Measurements from ENCODE around the gene ALDOA.

The ALDOA gene

GRCh38 chr16:30085247-30085646, 19.7 kb downstream of the ALDOA start:
- H3K36me3 Mint-ChIP-seq (ENCODE audit: low read depth): peaks cover 37% of the 10 kb centered on the region
- peaks cover 11% of the 10 kb centered on the region for H3K4me1 Mint-ChIP-seq (ENCODE audit: low read depth)
- no peak overlapping the region for H3K27ac Mint-ChIP-seq
- no peak overlapping the region for H3K4me3 Mint-ChIP-seq
- no peaks in the 10 kb centered on the region for H3K27me3 Mint-ChIP-seq (ENCODE audit: low read depth)
- no peaks in the 10 kb centered on the region for H3K9me3 Mint-ChIP-seq
- no peak for DNase-seq (ENCODE audit: low spot score)

GRCh38 chr16:30085820-30086219, 20.3 kb downstream of the ALDOA start:
- no peaks in the 10 kb centered on the region for H3K9me3 Mint-ChIP-seq

GRCh38 chr16:30086291-30087140, 21.0 kb downstream of the ALDOA start:
- Mint-ChIP-seq H3K4me3 (no peak overlapping the region), H3K9me3 (no peaks in the 10 kb centered on the region), H3K27me3 (ENCODE audit: low read depth) (no peaks in the 10 kb centered on the region), H3K4me1 (ENCODE audit: low read depth) (peaks cover 15% of the 10 kb centered on the region), H3K36me3 (ENCODE audit: low read depth) (peaks cover 29% of the 10 kb centered on the region), H3K27ac (no peak overlapping the region)
- no peak for DNase-seq (ENCODE audit: low spot score)

More at GRCh38 chr16:30085820-30086219, 20.3 kb downstream of the ALDOA start:
- no peaks in the 10 kb centered on the region for H3K27me3 Mint-ChIP-seq (ENCODE audit: low read depth)
- H3K36me3 Mint-ChIP-seq (ENCODE audit: low read depth): peaks cover 34% of the 10 kb centered on the region
- no peak overlapping the region for H3K4me3 Mint-ChIP-seq
- no peak for DNase-seq (ENCODE audit: low spot score)
- H3K27ac Mint-ChIP-seq: no peak overlapping the region
- peaks cover 15% of the 10 kb centered on the region for H3K4me1 Mint-ChIP-seq (ENCODE audit: low read depth)

GRCh38 chr16:30087181-30087898, 21.8 kb downstream of the ALDOA start:
- DNase-seq (ENCODE audit: low spot score): no peak
- Mint-ChIP-seq H3K4me1 (ENCODE audit: low read depth) (peaks cover 21% of the 10 kb centered on the region), H3K4me3 (no peak overlapping the region), H3K9me3 (no peaks in the 10 kb centered on the region), H3K27ac (peak overlapping the region; percentile 36), H3K36me3 (ENCODE audit: low read depth) (peaks cover 23% of the 10 kb centered on the region), H3K27me3 (ENCODE audit: low read depth) (no peaks in the 10 kb centered on the region)

GRCh38 chr16:30088237-30088831, 22.8 kb downstream of the ALDOA start:
- no peaks in the 10 kb centered on the region for H3K27me3 Mint-ChIP-seq (ENCODE audit: low read depth)

GRCh38 chr16:30088832-30089624, 23.5 kb downstream of the ALDOA start:
- peak overlapping the region; percentile 66 for H3K27ac Mint-ChIP-seq
- peaks cover 28% of the 10 kb centered on the region for H3K4me1 Mint-ChIP-seq (ENCODE audit: low read depth)
- no peaks in the 10 kb centered on the region for H3K9me3 Mint-ChIP-seq
- no peak overlapping the region for H3K4me3 Mint-ChIP-seq
- peaks cover 22% of the 10 kb centered on the region for H3K36me3 Mint-ChIP-seq (ENCODE audit: low read depth)
- H3K27me3 Mint-ChIP-seq (ENCODE audit: low read depth): no peaks in the 10 kb centered on the region
- no peak for DNase-seq (ENCODE audit: low spot score)

More at GRCh38 chr16:30088237-30088831, 22.8 kb downstream of the ALDOA start:
- Mint-ChIP-seq H3K27ac (peak overlapping the region; percentile 50), H3K4me1 (ENCODE audit: low read depth) (peaks cover 27% of the 10 kb centered on the region), H3K36me3 (ENCODE audit: low read depth) (peaks cover 21% of the 10 kb centered on the region), H3K4me3 (no peak overlapping the region), H3K9me3 (no peaks in the 10 kb centered on the region)
- no peak for DNase-seq (ENCODE audit: low spot score)

GRCh38 chr16:30090610-30091331, 25.2 kb downstream of the ALDOA start:
- Mint-ChIP-seq H3K4me3 (peak overlapping the region; percentile 47), H3K4me1 (ENCODE audit: low read depth) (peaks cover 40% of the 10 kb centered on the region), H3K9me3 (no peaks in the 10 kb centered on the region), H3K36me3 (ENCODE audit: low read depth) (peaks cover 25% of the 10 kb centered on the region), H3K27ac (peak overlapping the region; percentile 66), H3K27me3 (ENCODE audit: low read depth) (no peaks in the 10 kb centered on the region)
- no peak for DNase-seq (ENCODE audit: low spot score)

GRCh38 chr16:30091474-30092372, 26.2 kb downstream of the ALDOA start, which contains the start of gene TBX6:
Gene TBX6 (minus strand): TSS chr16:30091924. CDS start chr16:30091193, 731 bp downstream.
- H3K9me3 Mint-ChIP-seq: peaks cover under 1% of the 10 kb centered on the region
- peak within 1 kb of the TSS; percentile 97 for H3K27ac Mint-ChIP-seq
- peak within 1 kb of the TSS; percentile 86 for H3K4me3 Mint-ChIP-seq
- no peaks in the 10 kb centered on the region for H3K27me3 Mint-ChIP-seq (ENCODE audit: low read depth)
- H3K4me1 Mint-ChIP-seq (ENCODE audit: low read depth): peaks cover 40% of the 10 kb centered on the region
- peak; percentile 96 for DNase-seq (ENCODE audit: low spot score)
- H3K36me3 Mint-ChIP-seq (ENCODE audit: low read depth): peaks cover 26% of the 10 kb centered on the region

- peak overlapping the region; percentile 97 for H3K27ac Mint-ChIP-seq
- H3K4me3 Mint-ChIP-seq: peak overlapping the region; percentile 86
- H3K9me3 Mint-ChIP-seq: peaks cover 8% of the 10 kb centered on the region
- DNase-seq (ENCODE audit: low spot score): peak; percentile 84
- H3K4me1 Mint-ChIP-seq (ENCODE audit: low read depth): peaks cover 42% of the 10 kb centered on the region
- no peaks in the 10 kb centered on the region for H3K27me3 Mint-ChIP-seq (ENCODE audit: low read depth)
- H3K36me3 Mint-ChIP-seq (ENCODE audit: low read depth): peaks cover 27% of the 10 kb centered on the region
Observed at GRCh38 chr16:30092373-30093010, 26.9 kb downstream of the ALDOA start.

GRCh38 chr16:30094541-30095165, 29.1 kb downstream of the ALDOA start:
- peaks cover 33% of the 10 kb centered on the region for H3K36me3 Mint-ChIP-seq (ENCODE audit: low read depth)
- H3K4me3 Mint-ChIP-seq: peak overlapping the region; percentile 89
- DNase-seq (ENCODE audit: low spot score): no peak
- peaks cover 22% of the 10 kb centered on the region for H3K9me3 Mint-ChIP-seq
- no peaks in the 10 kb centered on the region for H3K27me3 Mint-ChIP-seq (ENCODE audit: low read depth)
- peaks cover 37% of the 10 kb centered on the region for H3K4me1 Mint-ChIP-seq (ENCODE audit: low read depth)
- H3K27ac Mint-ChIP-seq: peak overlapping the region; percentile 88

GRCh38 chr16:30095166-30096078, 29.9 kb downstream of the ALDOA start:
- H3K4me3 Mint-ChIP-seq: peak overlapping the region; percentile 89
- H3K9me3 Mint-ChIP-seq: peaks cover 22% of the 10 kb centered on the region
- peaks cover 29% of the 10 kb centered on the region for H3K4me1 Mint-ChIP-seq (ENCODE audit: low read depth)
- DNase-seq (ENCODE audit: low spot score): no peak
- peak overlapping the region; percentile 88 for H3K27ac Mint-ChIP-seq
- no peaks in the 10 kb centered on the region for H3K27me3 Mint-ChIP-seq (ENCODE audit: low read depth)
- H3K36me3 Mint-ChIP-seq (ENCODE audit: low read depth): peaks cover 33% of the 10 kb centered on the region

Measured in T-helper 2 cell treated with Interferon-gamma antibody and Interleukin-4, amounts not matched to agents 5 μg/mL and 100 μg/mL, for 36 hours (primary cell).